Neural cell (in vitro differentiated cells): Measurements from ENCODE around the gene CILP. TPM values are rescaled to one million over a fixed set of nuclear protein-coding genes. Genes with fewer than 3 reads are reported as not detected.
"Not testable (repeated sequence)": the region's sequence is repeated elsewhere in the genome, so short reads cannot be mapped to it uniquely, and the experiment has no call there.

ENCODE experiments used
- H2AFZ ChIP-seq: fragments of 200-600, 300-800 bp; sonication (generic), shearing (Covaris generic); 2 replicates; pipeline ENCODE4 v1.6.0; 2014; ENCODE audit warnings: low read depth, mild to moderate bottlenecking, antibody characterized with exemption, low read length, moderate library complexity
- H3F3A ChIP-seq: fragments of 200-600 bp; shearing (Covaris generic); 2 replicates; pipeline ENCODE4 v1.6.1; 2016; ENCODE audit warnings: mild to moderate bottlenecking, moderate library complexity, mixed read lengths, antibody characterized with exemption, low read length; ENCODE audit not compliant: insufficient read depth, poor library complexity, severe bottlenecking
- H3K27ac ChIP-seq: fragments of 200-600, 300-800 bp; sonication (generic), shearing (Covaris generic); 2 replicates; pipeline ENCODE4 v1.5.1; 2014; ENCODE audit warnings: mild to moderate bottlenecking, low read length, moderate library complexity
- H3K27me3 ChIP-seq: fragments of 300-800, 200-600 bp; sonication (generic), shearing (Covaris generic); 2 replicates; pipeline ENCODE4 v1.6.0; 2014; ENCODE audit warnings: mild to moderate bottlenecking, low read depth, low read length, moderate library complexity; ENCODE audit not compliant: insufficient read depth
- H3K36me3 ChIP-seq: fragments of 300-800, 200-600 bp; sonication (generic), shearing (Covaris generic); 2 replicates; pipeline ENCODE4 v1.5.1; 2014; ENCODE audit warnings: mild to moderate bottlenecking, antibody characterized with exemption, low read length, moderate library complexity; ENCODE audit not compliant: insufficient read depth
- H3K4me2 ChIP-seq: fragments of 300-800, 200-600 bp; sonication (generic), shearing (Covaris generic); 2 replicates; pipeline ENCODE4 v1.6.0; 2014; ENCODE audit warnings: mild to moderate bottlenecking, low read length
- H3K4me3 ChIP-seq: fragments of 300-800, 200-600 bp; sonication (generic), shearing (Covaris generic); 2 replicates; pipeline ENCODE4 v1.5.1; 2014; ENCODE audit warnings: mild to moderate bottlenecking, low read length, moderate library complexity
- H3K79me2 ChIP-seq: fragments of 200-600 bp; shearing (Covaris generic); replicated peaks from 2 replicates; pipeline ENCODE4 v1.6.0; 2014; ENCODE audit warnings: mild to moderate bottlenecking, low read length, moderate library complexity; ENCODE audit not compliant: insufficient read depth
- H3K9ac ChIP-seq: fragments of 300-800, 200-600 bp; sonication (generic), shearing (Covaris generic); 2 replicates; pipeline ENCODE4 v1.6.1; 2016; ENCODE audit warnings: mild to moderate bottlenecking, low read length, mixed read lengths
- H3K9me2 ChIP-seq: fragments of 200-600 bp; shearing (Covaris generic); 2 replicates; pipeline ENCODE4 v1.6.1; 2016; ENCODE audit warnings: mild to moderate bottlenecking, low read length, mixed read lengths; ENCODE audit not compliant: insufficient read depth
- H3K9me3 ChIP-seq: fragments of 200-600, 300-800 bp; sonication (generic), shearing (Covaris generic); 2 replicates; pipeline ENCODE4 v1.6.1; 2016; ENCODE audit warnings: mild to moderate bottlenecking, mixed run types, low read length, moderate library complexity, mixed read lengths
- H4K20me1 ChIP-seq: fragments of 200-600 bp; shearing (Covaris generic); 2 replicates; pipeline ENCODE4 v1.6.1; 2016; ENCODE audit warnings: mild to moderate bottlenecking, mixed run types; ENCODE audit not compliant: insufficient read depth
- EP300 ChIP-seq: fragments of 450-650 bp; conservative IDR thresholded peaks from 2 replicates; pipeline ENCODE4 v1.6.1; 2014; ENCODE audit warnings: antibody characterized with exemption, mild to moderate bottlenecking, moderate library complexity; ENCODE audit not compliant: poor library complexity, severe bottlenecking
- EZH2 ChIP-seq: fragments of 200-600, 300-800 bp; shearing (Covaris generic), sonication (generic); IDR thresholded peaks from 2 replicates; pipeline ENCODE4 v1.6.1; 2014; ENCODE audit warnings: antibody characterized with exemption, low read length, borderline replicate concordance, mild to moderate bottlenecking; ENCODE audit not compliant: insufficient read depth, poor library complexity, severe bottlenecking
- MXI1 ChIP-seq: fragments of 450-650 bp; conservative IDR thresholded peaks from 2 replicates; pipeline ENCODE4 v1.6.1; 2014; ENCODE audit warnings: antibody characterized with exemption, mild to moderate bottlenecking; ENCODE audit not compliant: poor library complexity, severe bottlenecking
- POLR2AphosphoS5 ChIP-seq: IDR thresholded peaks from 2 replicates; pipeline ENCODE4 v1.6.1; 2012
- RAD21 ChIP-seq: fragments of 450-650 bp; conservative IDR thresholded peaks from 2 replicates; pipeline ENCODE4 v1.6.1; 2014; ENCODE audit warnings: antibody characterized with exemption, mild to moderate bottlenecking, moderate library complexity
- SMC3 ChIP-seq: fragments of 450-650 bp; conservative IDR thresholded peaks from 2 replicates; pipeline ENCODE4 v1.6.1; 2014; ENCODE audit warnings: antibody characterized with exemption, mild to moderate bottlenecking, moderate library complexity; ENCODE audit not compliant: poor library complexity
- TAF1 ChIP-seq: IDR thresholded peaks from 2 replicates; pipeline ENCODE4 v1.6.1; 2012; ENCODE audit warnings: low read depth
- polyA plus RNA-seq: library from polyadenylated mRNA; depleted of rRNA; stranded (reverse); fragments of >200 nt; gene quantifications from 2 replicates; pipeline ENCODE4 v1.2.3, GENCODE V29; 2014
- TF ChIP-seq, protein P1 (sequence below): fragments of 450-650 bp; IDR thresholded peaks from 2 replicates; pipeline ENCODE4 v1.5.1; 2014; ENCODE audit warnings: antibody characterized with exemption, mild to moderate bottlenecking, moderate library complexity; ENCODE audit not compliant: poor library complexity, severe bottlenecking
- TF ChIP-seq, protein P2 (sequence below): IDR thresholded peaks from 2 replicates; pipeline ENCODE4 v1.6.1; 2012; ENCODE audit warnings: borderline replicate concordance

CILP gene
- polyA plus RNA-seq, 1 donor from 2014 or later: 1.4 TPM

DNA sequence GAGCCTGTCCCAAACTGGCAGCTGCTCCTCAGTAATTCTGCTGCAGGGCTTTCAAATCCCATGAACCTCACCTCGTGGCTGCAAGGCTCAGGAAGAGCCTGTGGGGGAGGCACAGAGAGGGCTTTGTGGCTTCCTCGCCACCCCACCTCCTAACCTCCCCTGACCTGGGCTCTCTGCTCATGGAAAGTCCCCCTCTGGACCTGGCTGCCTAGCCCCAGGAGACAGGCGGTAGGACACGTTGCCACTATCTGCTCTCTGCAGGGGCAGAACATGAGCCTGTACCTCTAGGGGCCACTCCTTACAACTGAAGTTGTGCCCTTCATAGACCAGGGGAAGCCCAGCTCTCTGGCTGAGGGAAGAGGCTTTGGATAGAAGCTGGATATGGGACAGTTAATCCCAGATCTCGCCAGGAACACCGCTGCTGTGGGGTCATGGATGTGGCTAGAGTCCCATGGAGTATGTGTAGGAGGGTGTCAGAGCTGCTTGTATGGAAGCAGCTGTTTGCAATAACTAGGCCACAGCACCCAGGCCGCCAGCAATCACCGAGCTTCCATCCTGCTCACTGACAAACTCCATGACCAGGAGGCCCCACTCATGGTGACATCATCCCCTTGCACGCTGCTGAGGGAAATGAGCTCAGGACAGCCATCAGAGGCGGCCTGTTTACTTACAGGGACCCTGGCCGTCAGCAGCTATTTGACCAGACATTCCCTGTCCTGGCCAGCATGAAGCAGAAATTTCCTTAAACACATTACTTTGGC lies 34.0 kb upstream of the CILP start:
- Histone ChIP-seq H3K4me3 (no peak overlapping the region), H3K79me2 (no peaks in the 10 kb centered on the region), H3K9me2 (no peaks in the 10 kb centered on the region), H3F3A (no peaks in the 10 kb centered on the region), H3K27me3 (no peaks in the 10 kb centered on the region), H3K9ac (no peak overlapping the region), H4K20me1 (no peaks in the 10 kb centered on the region), H3K4me2 (no peak overlapping the region), H3K9me3 (no peaks in the 10 kb centered on the region), H3K36me3 (peaks cover 7% of the 10 kb centered on the region), H2AFZ (no peak overlapping the region), H3K27ac (no peak overlapping the region)
- TF ChIP-seq MXI1: no peak
- no peak for TF ChIP-seq SMC3
- TF ChIP-seq EZH2: no peak
- no peak for TF ChIP-seq TAF1
- TF ChIP-seq, protein P1, sequence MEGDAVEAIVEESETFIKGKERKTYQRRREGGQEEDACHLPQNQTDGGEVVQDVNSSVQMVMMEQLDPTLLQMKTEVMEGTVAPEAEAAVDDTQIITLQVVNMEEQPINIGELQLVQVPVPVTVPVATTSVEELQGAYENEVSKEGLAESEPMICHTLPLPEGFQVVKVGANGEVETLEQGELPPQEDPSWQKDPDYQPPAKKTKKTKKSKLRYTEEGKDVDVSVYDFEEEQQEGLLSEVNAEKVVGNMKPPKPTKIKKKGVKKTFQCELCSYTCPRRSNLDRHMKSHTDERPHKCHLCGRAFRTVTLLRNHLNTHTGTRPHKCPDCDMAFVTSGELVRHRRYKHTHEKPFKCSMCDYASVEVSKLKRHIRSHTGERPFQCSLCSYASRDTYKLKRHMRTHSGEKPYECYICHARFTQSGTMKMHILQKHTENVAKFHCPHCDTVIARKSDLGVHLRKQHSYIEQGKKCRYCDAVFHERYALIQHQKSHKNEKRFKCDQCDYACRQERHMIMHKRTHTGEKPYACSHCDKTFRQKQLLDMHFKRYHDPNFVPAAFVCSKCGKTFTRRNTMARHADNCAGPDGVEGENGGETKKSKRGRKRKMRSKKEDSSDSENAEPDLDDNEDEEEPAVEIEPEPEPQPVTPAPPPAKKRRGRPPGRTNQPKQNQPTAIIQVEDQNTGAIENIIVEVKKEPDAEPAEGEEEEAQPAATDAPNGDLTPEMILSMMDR: no peak
- no peak for TF ChIP-seq POLR2AphosphoS5
- TF ChIP-seq RAD21: no peak
- TF ChIP-seq, protein P2, sequence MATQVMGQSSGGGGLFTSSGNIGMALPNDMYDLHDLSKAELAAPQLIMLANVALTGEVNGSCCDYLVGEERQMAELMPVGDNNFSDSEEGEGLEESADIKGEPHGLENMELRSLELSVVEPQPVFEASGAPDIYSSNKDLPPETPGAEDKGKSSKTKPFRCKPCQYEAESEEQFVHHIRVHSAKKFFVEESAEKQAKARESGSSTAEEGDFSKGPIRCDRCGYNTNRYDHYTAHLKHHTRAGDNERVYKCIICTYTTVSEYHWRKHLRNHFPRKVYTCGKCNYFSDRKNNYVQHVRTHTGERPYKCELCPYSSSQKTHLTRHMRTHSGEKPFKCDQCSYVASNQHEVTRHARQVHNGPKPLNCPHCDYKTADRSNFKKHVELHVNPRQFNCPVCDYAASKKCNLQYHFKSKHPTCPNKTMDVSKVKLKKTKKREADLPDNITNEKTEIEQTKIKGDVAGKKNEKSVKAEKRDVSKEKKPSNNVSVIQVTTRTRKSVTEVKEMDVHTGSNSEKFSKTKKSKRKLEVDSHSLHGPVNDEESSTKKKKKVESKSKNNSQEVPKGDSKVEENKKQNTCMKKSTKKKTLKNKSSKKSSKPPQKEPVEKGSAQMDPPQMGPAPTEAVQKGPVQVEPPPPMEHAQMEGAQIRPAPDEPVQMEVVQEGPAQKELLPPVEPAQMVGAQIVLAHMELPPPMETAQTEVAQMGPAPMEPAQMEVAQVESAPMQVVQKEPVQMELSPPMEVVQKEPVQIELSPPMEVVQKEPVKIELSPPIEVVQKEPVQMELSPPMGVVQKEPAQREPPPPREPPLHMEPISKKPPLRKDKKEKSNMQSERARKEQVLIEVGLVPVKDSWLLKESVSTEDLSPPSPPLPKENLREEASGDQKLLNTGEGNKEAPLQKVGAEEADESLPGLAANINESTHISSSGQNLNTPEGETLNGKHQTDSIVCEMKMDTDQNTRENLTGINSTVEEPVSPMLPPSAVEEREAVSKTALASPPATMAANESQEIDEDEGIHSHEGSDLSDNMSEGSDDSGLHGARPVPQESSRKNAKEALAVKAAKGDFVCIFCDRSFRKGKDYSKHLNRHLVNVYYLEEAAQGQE: no peak
- no peak for TF ChIP-seq EP300

DNA sequence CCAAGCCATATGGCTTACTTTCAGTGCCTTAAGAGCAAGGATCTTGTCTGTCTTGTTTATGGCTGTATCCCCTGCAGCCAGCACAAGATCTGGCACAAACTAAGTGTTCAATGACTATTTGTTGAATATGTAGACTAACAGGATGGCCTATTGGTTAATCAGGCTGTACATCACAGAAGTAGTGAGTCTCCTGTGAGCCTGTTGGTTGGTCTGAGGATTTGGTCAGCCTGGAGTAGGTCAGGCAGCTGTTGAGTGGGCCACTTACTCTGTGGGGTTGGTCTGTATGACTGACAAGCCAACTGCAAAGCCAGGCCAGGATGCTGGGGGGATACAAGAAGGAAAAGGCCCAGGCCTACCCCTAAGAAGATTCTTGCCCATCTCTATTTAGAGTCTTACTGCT lies 33.4 kb upstream of the CILP start:
- H3K9me3 ChIP-seq: no peaks in the 10 kb centered on the region
- H4K20me1 ChIP-seq: no peaks in the 10 kb centered on the region
- H3K9ac ChIP-seq: no peak overlapping the region
- no peaks in the 10 kb centered on the region for H3F3A ChIP-seq
- no peak overlapping the region for H3K27ac ChIP-seq
- H3K4me3 ChIP-seq: no peak overlapping the region
- no peaks in the 10 kb centered on the region for H3K79me2 ChIP-seq
- no peak overlapping the region for H3K4me2 ChIP-seq
- H3K27me3 ChIP-seq: no peaks in the 10 kb centered on the region
- TF ChIP-seq EZH2 (no peak), EP300 (no peak), SMC3 (no peak), MXI1 (no peak), RAD21 (no peak), TAF1 (no peak), POLR2AphosphoS5 (no peak)
- TF ChIP-seq, protein P1: no peak
- TF ChIP-seq, protein P2: no peak
- H3K36me3 ChIP-seq: peaks cover 7% of the 10 kb centered on the region
- no peaks in the 10 kb centered on the region for H3K9me2 ChIP-seq
- no peak overlapping the region for H2AFZ ChIP-seq

DNA sequence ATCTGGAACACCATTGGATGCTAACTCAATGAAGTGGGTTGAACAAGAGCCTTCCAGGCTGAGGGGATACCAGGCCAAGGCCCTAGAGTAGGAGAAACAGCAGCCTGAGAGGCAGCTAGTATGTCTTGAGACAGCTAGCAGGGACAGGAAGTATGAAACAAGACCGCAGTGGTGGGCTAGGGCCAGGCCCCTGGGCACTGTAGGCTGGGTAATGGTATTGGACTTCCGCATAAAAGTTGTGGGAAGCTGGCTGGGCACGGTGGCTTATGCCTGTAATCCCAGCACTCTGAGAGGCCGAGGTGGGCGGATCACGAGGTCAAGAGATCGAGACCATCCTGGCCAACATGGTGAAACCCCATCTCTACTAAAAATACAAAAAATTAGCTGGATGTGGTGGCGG lies 25.2 kb upstream of the CILP start:
- not testable (repeated sequence) for H3K4me2 ChIP-seq

More for the DNA sequence above, 25.2 kb upstream of the CILP start:
- H3K79me2 ChIP-seq, H3K9me2 ChIP-seq, H3K9me3 ChIP-seq, H3K27me3 ChIP-seq, H4K20me1 ChIP-seq, H3F3A ChIP-seq, H2AFZ ChIP-seq, H3K27ac ChIP-seq, H3K9ac ChIP-seq, H3K36me3 ChIP-seq, H3K4me3 ChIP-seq: not testable (repeated sequence)
